HepG2 (cell line): ENCODE measurements around the gene TTLL11.

ENCODE experiments used
- ATF2 ChIP-seq: sonication (generic); formaldehyde crosslinking; IDR thresholded peaks from 2 replicates; pipeline ENCODE4 v1.4.0; 2020; ENCODE audit warnings: missing genetic modification reagents
- ATM ChIP-seq: fragments of 450-650 bp; IDR thresholded peaks from 2 replicates; pipeline ENCODE4 v1.7.1; 2017; ENCODE audit warnings: mild to moderate bottlenecking, borderline replicate concordance
- EP300 ChIP-seq, 3 experiments: sonication (generic) in 1 of 3; formaldehyde crosslinking in 1 of 3; IDR thresholded peaks; 2 replicates each; pipeline versions ENCODE4 v1.5.1 to v1.6.1; 2011 to 2020; ENCODE audit warnings: low read depth in 2 of 3, low read length in 2 of 3, borderline replicate concordance in 1 of 3, improper control_type of control experiment in 1 of 3, mild to moderate bottlenecking in 1 of 3, missing genetic modification reagents in 1 of 3, moderate library complexity in 1 of 3
- KAT7 ChIP-seq: IDR thresholded peaks from 2 replicates; pipeline ENCODE4 v1.6.1; 2018; ENCODE audit warnings: borderline replicate concordance, missing compliant biosample characterization
- SRF ChIP-seq: IDR thresholded peaks from 2 replicates; pipeline ENCODE4 v1.6.1; 2011; ENCODE audit warnings: mild to moderate bottlenecking, low read depth, low read length, moderate library complexity
- SSRP1 ChIP-seq: IDR thresholded peaks from 2 replicates; pipeline ENCODE4 v1.6.1; 2016; ENCODE audit warnings: control low read depth
- TAF1 ChIP-seq: sonication (generic); formaldehyde crosslinking; IDR thresholded peaks from 2 replicates; pipeline ENCODE4 v1.4.0; 2020; ENCODE audit warnings: missing genetic modification reagents
- ZNF510 ChIP-seq: sonication (generic); formaldehyde crosslinking; IDR thresholded peaks from 2 replicates; pipeline ENCODE4 v1.4.0; 2020; ENCODE audit warnings: low read depth, mild to moderate bottlenecking, missing genetic modification reagents
- ZNF747 ChIP-seq: sonication (generic); formaldehyde crosslinking; IDR thresholded peaks from 2 replicates; pipeline ENCODE4 v1.8.1; 2023; ENCODE audit warnings: missing genetic modification reagents, mild to moderate bottlenecking, borderline replicate concordance
- TF ChIP-seq, protein P1 (sequence below): sonication (generic); formaldehyde crosslinking; IDR thresholded peaks from 2 replicates; pipeline ENCODE4 v1.4.0; 2020; ENCODE audit warnings: missing genetic modification reagents

GRCh38 chr9:121945849-121946248, 147.3 kb downstream of the TTLL11 start:
- TF ChIP-seq ATF2 (CRISPR knock-in tag) = no peak
- no peak for TF ChIP-seq TAF1
- TF ChIP-seq SSRP1 = no peak
- TF ChIP-seq KAT7 = no peak
- no peak for TF ChIP-seq EP300 (IDR thresholded peaks at IDR 0.05; ENCODE audit: low read depth in 2 of 2, low read length in 2 of 2)
- TF ChIP-seq EP300 (CRISPR knock-in tag; IDR thresholded peaks at IDR 0.05; ENCODE audit: borderline replicate concordance) = no peak
- no peak for TF ChIP-seq ATM
- TF ChIP-seq, protein P1, sequence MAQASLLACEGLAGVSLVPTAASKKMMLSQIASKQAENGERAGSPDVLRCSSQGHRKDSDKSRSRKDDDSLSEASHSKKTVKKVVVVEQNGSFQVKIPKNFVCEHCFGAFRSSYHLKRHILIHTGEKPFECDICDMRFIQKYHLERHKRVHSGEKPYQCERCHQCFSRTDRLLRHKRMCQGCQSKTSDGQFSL (CRISPR knock-in tag) = no peak
- no peak for TF ChIP-seq SRF
- TF ChIP-seq ZNF747 (CRISPR knock-in tag) = no peak
- no peak for TF ChIP-seq ZNF510 (CRISPR knock-in tag)
